HG02852 (cell line): ENCODE measurements around the gene SHOC2.

Experiments
- ATAC-seq: cut with Tn5 transposase; IDR thresholded peaks from one replicate; pipeline ENCODE4 v1.9.1; 2021; ENCODE audit warnings: mild to moderate bottlenecking, moderate library complexity; ENCODE audit not compliant: unreplicated experiment

The SHOC2 gene

GRCh38 chr10:110944792-110945396 lies 25.5 kb downstream of the SHOC2 start:
- no peak for ATAC-seq

GRCh38 chr10:110946496-110946895 lies 27.1 kb downstream of the SHOC2 start:
- ATAC-seq = no peak

GRCh38 chr10:110947061-110947595 lies 27.7 kb downstream of the SHOC2 start:
- no peak for ATAC-seq

GRCh38 chr10:110951381-110951780 lies 32.0 kb downstream of the SHOC2 start:
- ATAC-seq = no peak

GRCh38 chr10:110957606-110958005 lies 38.2 kb downstream of the SHOC2 start:
- no peak for ATAC-seq

- ATAC-seq = no peak
Observed at GRCh38 chr10:110959379-110960332, 40.3 kb downstream of the SHOC2 start.

GRCh38 chr10:110960333-110960712 lies 40.9 kb downstream of the SHOC2 start:
- no peak for ATAC-seq

GRCh38 chr10:110962443-110962842 lies 43.0 kb downstream of the SHOC2 start:
- peak; percentile 42 for ATAC-seq

GRCh38 chr10:110963162-110963561 lies 43.8 kb downstream of the SHOC2 start:
- ATAC-seq = no peak

- ATAC-seq = no peak
Observed at GRCh38 chr10:110964681-110965080, 45.3 kb downstream of the SHOC2 start.

- ATAC-seq = no peak
Observed at GRCh38 chr10:110965216-110965615, 45.8 kb downstream of the SHOC2 start.

GRCh38 chr10:110966146-110966545 lies 46.7 kb downstream of the SHOC2 start:
- no peak for ATAC-seq

GRCh38 chr10:110967009-110967630 lies 47.7 kb downstream of the SHOC2 start:
- no peak for ATAC-seq

GRCh38 chr10:110967645-110968044 lies 48.2 kb downstream of the SHOC2 start:
- peak; percentile 68 for ATAC-seq

- ATAC-seq = no peak
Observed at GRCh38 chr10:110969183-110969582, 49.8 kb downstream of the SHOC2 start.

GRCh38 chr10:110971638-110972037 lies 52.2 kb downstream of the SHOC2 start:
- ATAC-seq = no peak

GRCh38 chr10:110972231-110973134 lies 53.1 kb downstream of the SHOC2 start:
- ATAC-seq = no peak

GRCh38 chr10:110973400-110973799 lies 54.0 kb downstream of the SHOC2 start:
- ATAC-seq = no peak

- ATAC-seq = no peak
Observed at GRCh38 chr10:110976577-110976976, 57.2 kb downstream of the SHOC2 start.

- ATAC-seq = no peak
Observed at GRCh38 chr10:110977662-110978061, 58.3 kb downstream of the SHOC2 start.
